Astrocyte (in vitro differentiated cells and primary cell): Measurements from ENCODE around the gene NR5A1.

Source experiments
- EZH2 ChIP-seq: IDR thresholded peaks from 2 replicates; pipeline ENCODE4 v1.6.1; 2012; ENCODE audit warnings: mild to moderate bottlenecking, low read length, inconsistent platforms; ENCODE audit not compliant: insufficient read depth
- TF ChIP-seq, protein P1 (sequence below): IDR thresholded peaks from 2 replicates; pipeline ENCODE4 v1.5.1; 2011; ENCODE audit warnings: low read depth, mild to moderate bottlenecking, inconsistent platforms, low read length, moderate library complexity; ENCODE audit not compliant: insufficient read depth

DNA sequence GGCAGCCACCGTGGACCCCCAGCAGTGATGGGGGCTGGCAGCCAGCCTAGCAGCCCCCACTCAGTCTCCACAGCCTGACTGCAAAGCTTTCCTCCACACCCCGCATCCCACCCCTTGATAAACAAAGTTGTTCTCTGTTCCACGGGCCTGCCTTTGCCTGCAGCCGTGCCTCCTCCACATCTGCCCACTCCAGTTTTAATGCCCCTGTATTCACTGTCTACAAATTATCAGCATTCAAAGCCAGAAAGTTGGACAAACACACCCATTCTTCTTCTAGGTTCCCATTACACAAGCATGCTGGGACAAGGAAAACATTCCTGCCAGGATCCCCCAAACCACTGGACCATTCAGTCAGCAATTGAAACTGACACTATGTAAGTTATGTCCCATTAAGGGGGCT, 23.0 kb upstream of the NR5A1 start:
- TF ChIP-seq, protein P1, sequence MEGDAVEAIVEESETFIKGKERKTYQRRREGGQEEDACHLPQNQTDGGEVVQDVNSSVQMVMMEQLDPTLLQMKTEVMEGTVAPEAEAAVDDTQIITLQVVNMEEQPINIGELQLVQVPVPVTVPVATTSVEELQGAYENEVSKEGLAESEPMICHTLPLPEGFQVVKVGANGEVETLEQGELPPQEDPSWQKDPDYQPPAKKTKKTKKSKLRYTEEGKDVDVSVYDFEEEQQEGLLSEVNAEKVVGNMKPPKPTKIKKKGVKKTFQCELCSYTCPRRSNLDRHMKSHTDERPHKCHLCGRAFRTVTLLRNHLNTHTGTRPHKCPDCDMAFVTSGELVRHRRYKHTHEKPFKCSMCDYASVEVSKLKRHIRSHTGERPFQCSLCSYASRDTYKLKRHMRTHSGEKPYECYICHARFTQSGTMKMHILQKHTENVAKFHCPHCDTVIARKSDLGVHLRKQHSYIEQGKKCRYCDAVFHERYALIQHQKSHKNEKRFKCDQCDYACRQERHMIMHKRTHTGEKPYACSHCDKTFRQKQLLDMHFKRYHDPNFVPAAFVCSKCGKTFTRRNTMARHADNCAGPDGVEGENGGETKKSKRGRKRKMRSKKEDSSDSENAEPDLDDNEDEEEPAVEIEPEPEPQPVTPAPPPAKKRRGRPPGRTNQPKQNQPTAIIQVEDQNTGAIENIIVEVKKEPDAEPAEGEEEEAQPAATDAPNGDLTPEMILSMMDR, result no peak
- no peak for TF ChIP-seq EZH2
